Stimulated activated memory B cell treated with anti-CD40 and anti-IgM and Interleukin-4, amounts not matched to agents 10 μg/mL and 1 μg/mL and 100 μg/mL, for 72 hours (primary cell): ENCODE measurements around the gene COMMD8.

Source experiments
- ATAC-seq: fragments of 150-1000 bp; cut with Tn5 transposase; 2 replicates; pipeline ENCODE4 v1.10.0; 2021
- H3K27ac Mint-ChIP-seq: one replicate; pipeline ENCODE4 v1.8.0; 2022; ENCODE audit warnings: mild to moderate bottlenecking, mixed read lengths
- H3K27me3 Mint-ChIP-seq: one replicate; pipeline ENCODE4 v1.8.0; 2022; ENCODE audit warnings: mixed read lengths
- H3K36me3 Mint-ChIP-seq: one replicate; pipeline ENCODE4 v1.8.0; 2022; ENCODE audit warnings: mixed read lengths
- H3K4me1 Mint-ChIP-seq: one replicate; pipeline ENCODE4 v1.8.0; 2022; ENCODE audit warnings: mixed read lengths
- H3K4me3 Mint-ChIP-seq: one replicate; pipeline ENCODE4 v1.8.0; 2022; ENCODE audit warnings: mild to moderate bottlenecking, moderate library complexity, mixed read lengths
- H3K9me3 Mint-ChIP-seq: one replicate; pipeline ENCODE4 v1.8.0; 2022; ENCODE audit warnings: mixed read lengths

Gene COMMD8

GRCh38 chr4:47442980-47443379 lies 20.5 kb downstream of the COMMD8 start:
- H3K4me3 Mint-ChIP-seq: no peak overlapping the region
- H3K36me3 Mint-ChIP-seq: peaks cover 6% of the 10 kb centered on the region
- H3K9me3 Mint-ChIP-seq: no peaks in the 10 kb centered on the region
- peak; percentile 45 for ATAC-seq
- peaks cover 19% of the 10 kb centered on the region for H3K4me1 Mint-ChIP-seq
- peak overlapping the region; percentile 15 for H3K27ac Mint-ChIP-seq
- no peaks in the 10 kb centered on the region for H3K27me3 Mint-ChIP-seq

- H3K4me1 Mint-ChIP-seq: no peaks in the 10 kb centered on the region
- H3K27me3 Mint-ChIP-seq: no peaks in the 10 kb centered on the region
- H3K9me3 Mint-ChIP-seq: peaks cover 4% of the 10 kb centered on the region
- peaks cover 7% of the 10 kb centered on the region for H3K36me3 Mint-ChIP-seq
- no peak overlapping the region for H3K27ac Mint-ChIP-seq
- H3K4me3 Mint-ChIP-seq: no peak overlapping the region
- no peak for ATAC-seq
Measured at GRCh38 chr4:47434931-47435330, 28.6 kb downstream of the COMMD8 start.

DNA sequence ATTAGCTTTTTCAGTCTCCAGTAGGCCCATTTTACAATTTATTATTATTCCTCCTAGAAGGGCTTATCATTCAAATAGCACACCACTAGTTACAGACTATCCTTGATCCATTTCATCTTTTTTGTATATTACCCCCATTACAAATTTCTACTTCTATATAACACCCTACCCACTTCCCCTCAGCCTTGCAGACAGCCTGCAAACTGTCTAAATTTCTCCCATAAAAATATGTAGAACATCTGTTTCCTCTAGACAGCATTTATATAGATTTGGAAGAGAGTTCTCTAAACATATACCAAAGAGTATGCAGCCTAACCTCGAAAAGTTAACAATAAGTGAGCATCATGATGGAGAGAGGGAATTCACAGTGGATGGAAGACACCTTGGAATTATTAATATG lies 30.8 kb downstream of the COMMD8 start:
- H3K27me3 Mint-ChIP-seq: no peaks in the 10 kb centered on the region
- no peaks in the 10 kb centered on the region for H3K4me1 Mint-ChIP-seq
- no peak for ATAC-seq
- H3K27ac Mint-ChIP-seq: no peak overlapping the region
- H3K9me3 Mint-ChIP-seq: peaks cover 4% of the 10 kb centered on the region
- no peak overlapping the region for H3K4me3 Mint-ChIP-seq
- H3K36me3 Mint-ChIP-seq: peaks cover 7% of the 10 kb centered on the region

GRCh38 chr4:47427935-47428334 lies 35.6 kb downstream of the COMMD8 start:
- Mint-ChIP-seq H3K36me3 (no peaks in the 10 kb centered on the region), H3K4me1 (no peaks in the 10 kb centered on the region), H3K9me3 (no peaks in the 10 kb centered on the region), H3K27ac (no peak overlapping the region), H3K27me3 (peaks cover 2% of the 10 kb centered on the region), H3K4me3 (no peak overlapping the region)
- no peak for ATAC-seq

- no peaks in the 10 kb centered on the region for H3K36me3 Mint-ChIP-seq
- no peak for ATAC-seq
- no peak overlapping the region for H3K27ac Mint-ChIP-seq
- no peak overlapping the region for H3K4me3 Mint-ChIP-seq
- peaks cover 10% of the 10 kb centered on the region for H3K27me3 Mint-ChIP-seq
- H3K9me3 Mint-ChIP-seq: no peaks in the 10 kb centered on the region
- H3K4me1 Mint-ChIP-seq: no peaks in the 10 kb centered on the region
Measured at GRCh38 chr4:47425628-47426027, 37.9 kb downstream of the COMMD8 start.

DNA sequence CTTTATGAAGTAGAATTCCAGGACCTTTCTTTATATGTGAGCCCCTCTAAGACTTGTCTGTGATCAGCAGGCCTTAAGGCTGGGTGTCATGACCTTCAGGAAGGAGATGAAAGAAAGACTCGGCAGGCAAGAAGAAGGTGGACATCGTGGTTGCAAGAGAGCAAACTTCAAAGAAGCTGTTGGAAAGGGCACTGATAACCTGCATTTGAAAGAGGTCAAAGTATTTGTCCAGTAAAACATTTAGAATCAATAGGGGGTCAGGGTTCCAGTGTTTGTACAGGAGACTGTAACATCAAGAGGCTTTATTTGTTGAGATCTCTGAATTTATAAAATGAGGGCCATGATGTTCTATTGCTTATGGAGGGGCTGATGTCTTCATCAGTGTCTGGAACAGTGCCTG lies 44.2 kb downstream of the COMMD8 start:
- H3K9me3 Mint-ChIP-seq: no peaks in the 10 kb centered on the region
- H3K36me3 Mint-ChIP-seq: no peaks in the 10 kb centered on the region
- H3K4me1 Mint-ChIP-seq: no peaks in the 10 kb centered on the region
- ATAC-seq: no peak
- H3K27me3 Mint-ChIP-seq: peaks cover 10% of the 10 kb centered on the region
- no peak overlapping the region for H3K4me3 Mint-ChIP-seq
- H3K27ac Mint-ChIP-seq: no peak overlapping the region

DNA sequence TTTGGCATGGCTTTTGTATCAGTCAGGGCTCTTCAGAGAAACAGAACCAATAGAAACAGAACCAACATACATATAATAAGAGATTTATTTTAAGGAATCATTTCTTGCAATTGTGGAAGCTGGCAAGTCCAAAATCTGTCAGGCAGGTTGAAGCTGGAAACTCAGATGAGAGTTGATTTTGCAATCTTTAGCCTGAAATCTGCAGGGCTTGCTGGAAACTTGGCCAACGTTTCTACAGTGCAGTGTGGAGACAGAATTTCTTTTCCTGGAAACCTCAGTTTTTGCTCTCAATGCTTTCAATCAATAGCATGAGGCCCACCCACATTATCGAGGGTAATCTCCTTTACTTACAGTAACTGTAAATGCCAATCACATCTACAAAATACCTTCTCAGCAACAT lies 45.4 kb downstream of the COMMD8 start:
- Mint-ChIP-seq H3K36me3 (no peaks in the 10 kb centered on the region), H3K4me1 (no peaks in the 10 kb centered on the region), H3K4me3 (no peak overlapping the region), H3K27ac (no peak overlapping the region), H3K27me3 (peaks cover 10% of the 10 kb centered on the region), H3K9me3 (no peaks in the 10 kb centered on the region)
- no peak for ATAC-seq

DNA sequence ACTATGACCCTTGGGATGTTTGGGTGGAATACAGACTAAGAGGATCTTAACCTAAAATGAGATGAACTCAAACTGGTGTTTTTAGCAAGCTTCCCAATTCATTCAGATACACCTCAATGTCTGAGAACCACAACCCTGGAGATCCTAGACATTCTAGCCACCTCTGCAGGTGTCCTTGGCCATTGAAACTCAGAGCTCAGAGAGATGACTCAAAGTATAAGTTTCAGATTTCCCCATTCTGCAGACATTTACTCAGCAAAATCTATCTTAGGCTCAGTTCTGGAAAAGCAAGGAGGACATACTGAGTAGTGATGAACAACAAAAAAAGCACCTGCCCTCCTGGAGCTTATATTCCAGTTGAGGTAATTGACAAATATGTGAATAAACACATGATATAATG lies 47.8 kb downstream of the COMMD8 start:
- ATAC-seq: no peak
- no peaks in the 10 kb centered on the region for H3K36me3 Mint-ChIP-seq
- H3K27me3 Mint-ChIP-seq: no peaks in the 10 kb centered on the region
- peaks cover 3% of the 10 kb centered on the region for H3K9me3 Mint-ChIP-seq
- no peak overlapping the region for H3K27ac Mint-ChIP-seq
- H3K4me3 Mint-ChIP-seq: no peak overlapping the region
- H3K4me1 Mint-ChIP-seq: no peaks in the 10 kb centered on the region

DNA sequence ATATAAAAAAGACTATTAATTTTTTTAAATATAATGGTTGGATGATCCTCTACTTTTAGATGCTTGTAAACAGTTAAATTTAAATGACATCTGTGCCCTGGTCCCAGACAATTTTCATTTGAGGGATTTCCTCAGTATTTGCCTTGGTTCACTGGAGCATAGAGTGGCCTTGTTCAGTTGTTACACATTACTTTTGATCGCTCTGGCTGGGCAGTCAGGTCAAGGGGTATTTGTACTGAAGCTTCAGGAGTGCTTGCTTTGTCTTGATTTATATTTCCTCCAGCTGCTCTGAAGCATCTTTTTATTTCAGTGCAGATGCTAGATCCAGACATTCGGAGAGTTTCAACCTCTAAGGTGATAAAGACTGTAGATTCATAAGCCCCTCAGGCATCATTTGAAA lies 50.0 kb downstream of the COMMD8 start:
- Mint-ChIP-seq H3K36me3 (no peaks in the 10 kb centered on the region), H3K9me3 (peaks cover 3% of the 10 kb centered on the region), H3K27ac (no peak overlapping the region), H3K4me1 (no peaks in the 10 kb centered on the region), H3K4me3 (no peak overlapping the region), H3K27me3 (no peaks in the 10 kb centered on the region)
- no peak for ATAC-seq

DNA sequence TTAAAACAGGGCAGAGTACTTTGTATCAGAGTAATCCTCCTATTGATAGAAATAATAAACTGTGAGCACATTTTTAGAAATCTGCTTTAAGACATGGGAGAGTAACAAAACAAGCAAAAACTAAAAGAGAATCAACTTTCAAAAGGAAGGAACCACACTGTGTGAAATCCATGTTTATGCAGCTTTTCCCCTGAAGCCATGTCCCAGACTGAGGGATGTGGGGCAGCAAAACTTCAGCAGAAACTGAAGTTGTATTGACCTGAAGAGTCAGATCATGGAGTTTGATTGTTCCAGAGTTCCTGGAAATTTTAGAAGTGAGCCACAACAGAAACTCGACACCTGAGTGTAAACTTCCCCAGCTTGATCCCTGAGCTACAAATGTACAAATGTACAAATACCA lies 53.2 kb downstream of the COMMD8 start:
- Mint-ChIP-seq H3K4me1 (no peaks in the 10 kb centered on the region), H3K27ac (no peak overlapping the region), H3K4me3 (no peak overlapping the region), H3K9me3 (peaks cover 3% of the 10 kb centered on the region), H3K36me3 (no peaks in the 10 kb centered on the region), H3K27me3 (no peaks in the 10 kb centered on the region)
- no peak for ATAC-seq

DNA sequence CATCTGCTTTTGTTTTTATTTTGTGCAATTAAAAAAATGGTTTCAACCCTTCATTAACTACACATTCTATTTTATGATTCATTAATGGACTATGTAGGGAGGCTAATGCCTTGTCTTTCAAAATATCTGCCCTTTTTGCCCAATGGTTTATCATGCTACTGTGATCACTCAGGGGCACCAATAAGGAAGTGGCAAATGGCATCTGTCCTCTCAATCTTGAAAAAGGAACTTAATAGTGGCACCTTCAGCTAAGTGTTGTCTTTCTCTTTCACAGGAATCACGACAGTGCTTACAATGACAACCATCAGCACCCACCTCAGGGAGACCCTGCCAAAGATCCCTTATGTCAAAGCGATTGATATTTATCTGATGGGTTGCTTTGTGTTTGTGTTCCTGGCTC lies 57.1 kb downstream of the COMMD8 start:
- Mint-ChIP-seq H3K4me1 (no peaks in the 10 kb centered on the region), H3K27me3 (peaks cover 5% of the 10 kb centered on the region), H3K4me3 (no peak overlapping the region), H3K36me3 (no peaks in the 10 kb centered on the region), H3K27ac (no peak overlapping the region), H3K9me3 (no peaks in the 10 kb centered on the region)
- no peak for ATAC-seq
